GM19397 (cell line): ENCODE measurements around the gene CFL1.
A peak's percentile ranks its signal among the peaks of the same experiment; 100 is the strongest.
"Not testable (repeated sequence)": the region's sequence is repeated elsewhere in the genome, so short reads cannot be mapped to it uniquely, and the experiment has no call there.

Source experiments
- ATAC-seq: cut with Tn5 transposase; IDR thresholded peaks from one replicate; pipeline ENCODE4 v1.9.1; 2021; ENCODE audit warnings: mild to moderate bottlenecking, moderate library complexity; ENCODE audit not compliant: unreplicated experiment

CFL1 gene

DNA sequence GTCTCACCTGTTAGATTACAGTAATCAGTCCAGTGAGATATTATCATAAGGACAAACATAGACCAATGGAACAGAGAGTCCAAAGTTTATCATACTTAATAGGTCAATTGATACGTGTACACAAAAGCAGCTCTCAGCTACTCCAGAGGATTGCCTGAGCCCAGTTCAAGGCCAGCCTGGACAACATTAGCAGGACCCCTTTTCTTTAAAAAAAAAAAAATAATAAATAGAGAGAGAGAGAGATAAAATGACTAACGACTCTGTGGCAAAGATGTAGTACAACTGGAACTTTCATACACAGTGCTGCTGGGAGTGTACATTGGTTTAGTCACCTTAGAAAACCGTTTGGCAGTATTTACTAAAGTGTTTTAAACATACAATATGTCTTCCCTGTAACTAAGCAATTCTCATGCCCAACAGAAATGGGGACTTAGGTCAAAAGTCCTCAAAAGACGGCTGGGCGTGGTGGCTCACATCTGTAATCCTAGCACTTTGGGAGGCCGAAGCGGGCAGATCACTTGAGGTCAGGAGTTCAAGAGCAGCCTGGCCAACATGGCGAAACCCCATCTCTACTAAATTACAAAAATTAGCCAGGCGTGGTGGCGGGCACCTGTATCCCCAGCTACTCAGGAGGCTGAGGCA lies 13.6 kb downstream of the CFL1 start:
- ATAC-seq = no peak

GRCh38 chr11:65843811-65844210 lies 14.2 kb downstream of the CFL1 start:
- no peak for ATAC-seq

- no peak for ATAC-seq
These were observed 15.8 kb downstream of the CFL1 start for GRCh38 chr11:65842144-65842543.

GRCh38 chr11:65834202-65834601 lies 23.8 kb downstream of the CFL1 start:
- ATAC-seq = no peak

- ATAC-seq = peak; percentile 93
These were observed 24.5 kb downstream of the CFL1 start, which contains the start of gene SNX32 for GRCh38 chr11:65833297-65834030. SNX32 (plus strand) TSS chr11:65833963; CDS start chr11:65834066, 103 bp downstream.

DNA sequence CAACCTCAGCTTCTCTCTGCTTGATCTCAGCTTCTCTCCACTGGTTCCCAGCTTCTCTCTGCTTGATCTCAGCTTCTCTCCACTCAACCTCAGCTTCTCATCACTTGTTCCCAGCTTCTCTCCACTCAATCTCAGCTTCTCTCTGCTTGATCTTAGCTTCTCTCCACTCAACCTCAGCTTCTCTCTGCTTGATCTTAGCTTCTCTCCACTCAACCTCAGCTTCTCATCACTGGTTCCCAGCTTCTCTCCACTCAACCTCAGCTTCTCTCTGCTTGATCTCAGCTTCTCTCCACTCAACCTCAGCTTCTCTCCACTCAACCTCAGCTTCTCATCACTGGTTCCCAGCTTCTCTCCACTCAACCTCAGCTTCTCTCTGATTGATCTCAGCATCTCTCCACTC lies 25.7 kb downstream of the CFL1 start:
- ATAC-seq = not testable (repeated sequence)

GRCh38 chr11:65829459-65829858 lies 28.5 kb downstream of the CFL1 start:
- no peak for ATAC-seq

- no peak for ATAC-seq
These were observed 30.8 kb downstream of the CFL1 start for GRCh38 chr11:65826984-65827735.

DNA sequence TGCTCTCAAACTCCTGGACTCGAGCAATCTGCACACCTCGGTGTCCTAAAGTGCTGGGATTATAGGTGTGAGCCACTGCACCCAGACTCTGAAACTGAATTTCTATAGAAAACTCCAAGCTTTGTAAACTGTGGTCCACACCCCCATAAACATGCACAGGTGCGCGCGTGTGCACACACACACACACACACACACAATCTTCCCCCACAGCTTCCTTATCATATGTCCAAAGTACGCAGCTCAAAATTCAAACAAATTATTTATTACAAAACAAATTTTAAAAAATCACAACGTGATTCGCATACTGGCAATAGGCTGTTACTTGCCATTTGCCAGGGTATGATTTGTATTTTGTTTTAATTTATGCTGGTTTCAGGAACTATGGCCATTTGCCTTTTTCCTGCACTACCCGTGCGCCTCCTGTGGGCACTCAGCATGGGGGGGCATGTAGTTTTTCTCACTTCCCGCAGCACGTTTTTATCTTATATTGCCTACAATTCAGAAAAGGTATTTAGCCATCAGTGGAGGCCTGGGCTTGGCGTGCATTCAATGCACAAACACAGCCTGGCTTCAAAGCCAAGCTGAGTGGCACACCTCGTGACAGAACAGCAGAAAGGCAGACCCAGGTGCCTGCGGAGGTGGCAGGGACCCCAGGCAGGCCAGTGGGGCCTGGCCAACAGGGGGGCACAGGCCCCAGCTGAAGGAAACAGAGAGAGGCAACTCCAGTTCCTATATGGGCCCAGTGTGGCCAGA lies 35.0 kb downstream of the CFL1 start:
- ATAC-seq = no peak

DNA sequence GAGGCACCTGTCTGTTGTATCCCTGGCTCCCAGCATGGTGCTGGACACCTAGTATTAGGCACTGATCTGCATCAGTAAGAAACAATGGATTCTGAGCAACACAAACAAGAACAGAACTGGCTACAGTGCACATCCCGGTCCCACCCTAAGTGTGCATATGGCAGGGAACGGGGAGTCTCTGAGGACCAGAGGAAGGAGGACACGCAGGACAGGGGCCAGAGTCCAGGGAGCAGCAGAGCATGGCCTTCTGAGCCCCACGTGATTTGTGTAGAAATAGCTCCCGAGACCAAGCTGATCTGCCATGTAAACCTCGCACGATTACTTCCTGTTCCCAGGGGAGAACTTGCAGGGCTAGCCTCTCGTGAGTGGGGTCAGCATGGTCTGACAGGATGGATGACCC lies 36.9 kb downstream of the CFL1 start:
- no peak for ATAC-seq

GRCh38 chr11:65817835-65818680 lies 39.9 kb downstream of the CFL1 start:
- ATAC-seq = peak; percentile 83

GRCh38 chr11:65817312-65817834 lies 40.6 kb downstream of the CFL1 start:
- ATAC-seq = no peak

GRCh38 chr11:65816696-65817095 lies 41.3 kb downstream of the CFL1 start:
- no peak for ATAC-seq

DNA sequence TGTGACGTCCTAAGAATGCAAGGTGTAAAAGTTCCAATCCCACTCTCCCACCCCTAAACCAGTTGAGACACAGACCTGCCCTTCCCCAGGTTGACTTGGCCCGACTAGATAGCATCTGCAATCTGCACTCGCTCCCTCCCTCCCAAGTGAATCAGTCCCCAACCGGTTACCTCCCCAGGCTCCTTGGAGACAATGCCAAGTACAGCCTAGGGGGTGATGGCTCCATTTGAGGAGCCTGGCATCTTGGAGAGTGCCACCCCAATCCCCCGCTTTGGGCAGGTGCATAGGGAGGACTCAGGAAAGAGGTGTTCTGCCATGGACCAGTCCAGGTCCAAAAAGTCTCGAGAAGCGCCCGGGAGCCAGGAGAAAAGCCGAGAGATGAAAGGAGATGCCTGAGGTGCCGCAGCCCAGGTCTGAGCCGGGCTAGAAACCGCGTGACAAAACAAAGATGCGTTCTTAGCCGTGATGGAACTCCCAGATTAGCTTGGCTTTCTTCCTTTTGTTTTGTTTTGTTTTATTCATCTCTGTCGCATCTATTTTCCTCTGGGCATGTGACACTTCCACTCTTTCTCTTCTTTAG lies 42.9 kb downstream of the CFL1 start:
- ATAC-seq = no peak

DNA sequence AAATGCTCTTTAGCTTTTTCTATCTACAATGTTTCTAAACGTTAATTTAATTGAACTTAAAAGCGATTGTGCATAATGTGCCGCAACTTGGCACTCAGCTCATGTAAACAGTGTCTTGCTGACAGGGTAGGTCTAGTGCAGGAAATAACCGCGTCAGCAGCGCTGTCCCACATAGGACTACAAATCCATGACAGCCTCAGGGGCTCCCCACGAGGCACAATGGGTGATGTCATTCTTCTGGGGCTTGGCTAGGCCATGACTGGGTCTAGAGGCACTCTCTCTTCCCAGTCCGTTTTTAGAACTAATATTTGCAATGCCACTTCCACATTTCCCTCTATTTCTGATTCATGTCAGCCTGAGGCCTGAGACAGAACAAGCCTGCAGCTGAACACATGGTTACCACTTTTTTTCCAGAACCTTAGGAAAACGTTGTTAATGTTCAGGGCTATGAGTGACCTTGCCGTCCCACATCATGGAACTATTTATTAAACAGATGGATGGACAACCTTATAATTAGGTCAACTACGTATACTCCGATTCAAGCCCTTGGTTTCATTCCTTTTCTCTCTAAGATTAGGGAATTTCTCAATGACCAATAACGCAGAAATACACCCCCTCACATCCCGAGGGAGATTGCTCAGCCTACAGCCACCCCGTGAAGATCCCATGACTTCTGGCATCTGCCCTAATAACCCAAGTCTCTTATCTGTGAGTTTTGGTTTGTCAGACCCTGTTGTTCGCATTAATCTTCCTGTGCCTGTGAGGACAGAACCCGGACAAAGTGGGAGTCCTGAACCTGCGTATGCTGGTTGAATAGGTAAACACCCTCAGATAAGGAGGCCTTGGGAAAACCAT lies 43.6 kb downstream of the CFL1 start:
- no peak for ATAC-seq

DNA sequence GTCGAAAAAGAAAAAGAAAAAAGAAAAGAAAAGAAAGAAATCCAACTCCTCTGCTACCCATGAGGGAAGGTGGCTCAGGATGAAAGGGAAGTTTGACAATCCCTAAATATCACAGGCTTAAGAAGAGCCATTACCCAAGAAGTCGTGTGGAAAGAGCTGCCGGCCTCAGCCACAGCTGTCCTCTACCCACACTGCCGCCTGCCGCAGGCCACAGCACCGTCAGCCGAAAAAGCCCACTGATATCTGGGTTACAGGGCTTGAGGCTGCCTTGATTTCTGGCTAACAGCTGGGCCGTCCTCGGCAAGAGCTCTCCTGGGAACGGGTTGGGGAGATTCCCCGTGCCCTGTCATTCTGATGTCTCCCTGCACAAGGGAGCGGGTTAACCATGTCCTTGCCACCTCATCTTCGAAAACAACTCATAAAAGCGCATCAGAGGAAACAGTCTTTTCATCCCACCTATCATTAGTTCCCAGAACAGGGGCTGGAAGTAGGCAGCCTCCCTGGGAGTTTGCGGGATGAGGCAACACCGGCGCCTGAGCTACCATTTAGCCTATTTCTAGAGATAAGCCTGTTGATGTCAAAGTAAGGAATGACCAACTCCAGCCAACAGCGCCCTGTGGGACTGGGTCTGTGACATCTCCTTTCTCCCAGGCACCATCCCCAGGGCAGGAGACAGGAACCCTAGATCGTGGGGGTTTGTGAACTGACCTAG lies 46.1 kb downstream of the CFL1 start:
- no peak for ATAC-seq

GRCh38 chr11:65810046-65810868 lies 47.7 kb downstream of the CFL1 start:
- no peak for ATAC-seq
